Measurements from ENCODE around the gene ADAM29.

DNA sequence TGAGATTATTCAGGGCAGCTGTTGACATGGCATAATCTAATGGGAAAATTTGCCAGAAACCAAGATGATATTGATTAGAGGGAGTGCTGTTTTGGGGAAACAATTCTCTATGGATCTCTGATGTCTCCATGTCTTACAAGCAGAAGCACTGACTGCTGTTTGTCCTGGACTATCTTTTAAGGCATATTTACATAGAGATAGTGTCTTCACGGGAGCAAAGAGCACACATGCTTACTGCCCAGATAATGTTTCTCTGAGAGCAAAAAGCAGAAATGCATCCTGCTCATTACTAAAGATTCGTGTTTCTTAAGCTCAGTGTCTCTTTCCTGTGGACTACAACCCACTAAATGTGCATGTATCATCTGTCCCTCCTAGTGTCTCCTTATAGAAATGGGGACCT, 47.8 kb upstream of the ADAM29 start:
- TF ChIP-seq, protein P1, sequence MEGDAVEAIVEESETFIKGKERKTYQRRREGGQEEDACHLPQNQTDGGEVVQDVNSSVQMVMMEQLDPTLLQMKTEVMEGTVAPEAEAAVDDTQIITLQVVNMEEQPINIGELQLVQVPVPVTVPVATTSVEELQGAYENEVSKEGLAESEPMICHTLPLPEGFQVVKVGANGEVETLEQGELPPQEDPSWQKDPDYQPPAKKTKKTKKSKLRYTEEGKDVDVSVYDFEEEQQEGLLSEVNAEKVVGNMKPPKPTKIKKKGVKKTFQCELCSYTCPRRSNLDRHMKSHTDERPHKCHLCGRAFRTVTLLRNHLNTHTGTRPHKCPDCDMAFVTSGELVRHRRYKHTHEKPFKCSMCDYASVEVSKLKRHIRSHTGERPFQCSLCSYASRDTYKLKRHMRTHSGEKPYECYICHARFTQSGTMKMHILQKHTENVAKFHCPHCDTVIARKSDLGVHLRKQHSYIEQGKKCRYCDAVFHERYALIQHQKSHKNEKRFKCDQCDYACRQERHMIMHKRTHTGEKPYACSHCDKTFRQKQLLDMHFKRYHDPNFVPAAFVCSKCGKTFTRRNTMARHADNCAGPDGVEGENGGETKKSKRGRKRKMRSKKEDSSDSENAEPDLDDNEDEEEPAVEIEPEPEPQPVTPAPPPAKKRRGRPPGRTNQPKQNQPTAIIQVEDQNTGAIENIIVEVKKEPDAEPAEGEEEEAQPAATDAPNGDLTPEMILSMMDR (IDR thresholded peaks at IDR 0.05): no peak
- TF ChIP-seq POLR2A (IDR thresholded peaks at IDR 0.05): no peak
- no peak for TF ChIP-seq POLR2AphosphoS5 (IDR thresholded peaks at IDR 0.05)
